Fibroblast of skin of right biceps (primary cell): ENCODE results near the gene MGAM2.

ENCODE experiments used
- DNase-seq: peaks from one replicate; pipeline ENCODE4 v3.0.0-alpha.2; 2013

Gene MGAM2

DNA sequence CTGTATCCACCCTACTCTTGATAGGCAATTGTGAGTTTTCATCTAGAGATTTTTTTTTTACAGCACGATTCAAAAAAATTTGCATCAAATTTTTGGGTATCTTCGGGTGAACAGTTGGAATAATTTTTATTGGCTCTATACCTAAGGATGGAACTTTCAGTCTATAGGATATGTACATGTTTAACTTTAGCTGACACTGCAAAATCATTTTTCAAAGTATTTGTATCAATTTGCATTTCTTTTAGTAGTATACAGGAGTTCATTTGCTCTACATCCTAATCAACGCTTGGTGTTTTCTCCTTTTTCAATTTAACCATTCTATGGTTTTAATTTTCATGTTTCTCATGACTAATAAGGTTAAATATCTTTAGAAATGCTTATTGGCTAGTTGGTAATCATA lies 11.7 kb downstream of the MGAM2 start:
- no peak for DNase-seq

GRCh38 chr7:142125256-142125955 lies 13.9 kb downstream of the MGAM2 start:
- no peak for DNase-seq

DNA sequence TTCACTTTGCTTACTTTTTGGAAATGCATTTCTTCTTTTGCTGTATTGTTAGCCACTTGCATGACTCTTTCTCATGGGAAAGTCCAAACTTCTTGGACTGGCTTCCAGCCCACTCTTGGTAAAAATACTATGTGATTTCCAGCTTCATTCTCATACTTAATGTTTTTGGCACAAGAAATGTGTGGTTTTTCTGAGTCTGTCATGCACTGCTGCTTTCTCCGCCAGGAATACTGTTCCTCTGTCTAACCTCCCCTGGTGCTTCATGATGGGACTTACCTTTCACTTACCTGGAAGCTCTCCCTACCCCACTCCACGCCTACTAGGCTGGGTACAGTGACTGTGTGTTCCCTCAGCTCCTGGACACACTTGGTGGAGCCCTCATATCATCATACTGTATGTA lies 18.7 kb downstream of the MGAM2 start:
- DNase-seq = no peak

DNA sequence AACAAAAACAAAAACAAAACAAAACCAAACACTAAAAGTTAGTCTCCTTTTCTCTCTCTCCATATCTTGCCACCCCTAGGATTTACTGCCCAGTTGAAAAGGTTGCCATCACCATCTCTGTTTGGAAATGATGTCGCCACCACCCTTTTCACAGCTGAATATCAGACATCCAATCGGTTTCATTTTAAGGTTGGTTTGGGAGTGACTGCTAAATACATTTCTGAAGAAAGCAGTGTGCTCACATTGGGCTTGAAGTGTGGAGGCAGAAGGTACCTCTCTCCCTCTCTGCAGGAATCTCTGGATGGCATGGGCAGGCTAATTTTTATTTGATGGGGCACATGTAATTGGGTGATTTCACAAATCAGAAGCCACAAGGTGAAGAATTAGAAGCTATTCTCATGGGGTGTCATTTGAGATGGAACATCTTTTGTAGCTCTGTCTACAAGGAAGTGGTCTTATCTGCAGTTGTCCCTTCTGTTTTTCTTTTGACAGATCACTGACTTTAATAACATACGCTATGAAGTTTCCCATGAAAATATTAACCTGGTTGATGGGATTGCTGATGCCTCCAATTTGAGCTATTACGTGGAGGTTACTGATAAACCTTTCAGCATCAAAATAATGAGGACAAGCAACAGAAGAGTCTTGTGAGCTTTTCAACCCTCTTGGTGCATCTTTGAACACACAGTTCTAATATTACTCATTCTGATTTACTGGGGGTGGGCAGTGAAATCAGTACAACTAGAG lies 20.1 kb downstream of the MGAM2 start:
- no peak for DNase-seq

DNA sequence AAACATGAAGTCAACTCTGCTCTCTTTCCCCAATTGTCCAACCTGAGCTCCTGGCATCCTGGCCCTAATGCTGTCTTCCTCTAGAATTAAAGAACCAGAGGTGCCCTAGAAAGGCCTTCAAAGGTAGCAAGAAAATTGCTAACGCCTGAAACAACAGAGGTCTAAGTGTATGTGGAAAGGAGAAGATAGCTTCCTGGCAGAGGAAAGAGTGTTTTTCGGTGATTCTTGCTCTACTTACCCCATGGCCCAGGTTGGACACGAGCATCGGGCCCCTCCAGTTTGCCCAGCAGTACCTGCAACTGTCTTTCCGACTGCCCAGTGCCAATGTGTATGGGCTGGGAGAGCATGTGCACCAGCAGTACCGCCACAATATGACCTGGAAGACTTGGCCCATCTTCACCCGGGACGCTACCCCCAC lies 22.2 kb downstream of the MGAM2 start:
- no peak for DNase-seq

- DNase-seq = no peak
These were observed 23.4 kb downstream of the MGAM2 start for GRCh38 chr7:142134909-142135308.

DNA sequence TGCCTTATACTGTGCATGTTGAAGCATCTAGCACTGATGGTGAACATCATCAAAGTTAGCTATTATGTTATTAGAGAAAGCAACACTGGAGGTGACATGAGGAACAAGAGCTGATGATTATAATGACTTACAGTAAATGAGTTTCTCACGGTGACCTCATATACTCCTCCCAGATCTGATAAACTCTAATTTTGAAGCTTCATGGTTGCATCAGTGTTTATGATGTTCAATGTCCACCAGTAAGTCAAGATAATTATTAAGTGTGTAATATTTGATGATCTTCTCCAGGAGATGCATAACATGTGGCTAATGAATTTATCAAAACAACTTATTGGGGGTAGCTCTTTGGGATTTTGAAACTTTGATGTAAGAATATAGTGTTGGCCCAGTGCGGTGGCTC lies 27.5 kb downstream of the MGAM2 start:
- DNase-seq = no peak

GRCh38 chr7:142139597-142140400 lies 28.3 kb downstream of the MGAM2 start:
- no peak for DNase-seq

GRCh38 chr7:142140401-142140959 lies 29.0 kb downstream of the MGAM2 start:
- DNase-seq = no peak

DNA sequence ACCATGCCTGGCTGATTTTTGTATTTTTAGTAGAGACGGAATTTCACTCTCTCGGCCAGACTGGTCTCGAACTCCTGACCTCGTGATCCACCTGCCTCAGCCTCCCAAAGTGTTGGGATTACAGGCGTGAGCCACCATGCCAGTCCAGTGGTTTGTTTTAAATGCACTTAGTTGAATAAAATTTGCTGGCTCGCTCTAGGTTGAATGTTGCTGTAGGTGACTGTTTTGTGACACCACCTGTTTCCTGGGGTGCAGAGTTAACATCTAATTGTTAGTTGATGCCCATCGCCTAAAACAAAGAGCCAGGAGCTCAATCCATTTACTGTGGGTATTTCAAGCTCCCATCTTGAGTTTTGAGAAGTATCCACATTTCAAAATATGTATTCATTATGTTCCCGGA lies 31.2 kb downstream of the MGAM2 start:
- no peak for DNase-seq

DNA sequence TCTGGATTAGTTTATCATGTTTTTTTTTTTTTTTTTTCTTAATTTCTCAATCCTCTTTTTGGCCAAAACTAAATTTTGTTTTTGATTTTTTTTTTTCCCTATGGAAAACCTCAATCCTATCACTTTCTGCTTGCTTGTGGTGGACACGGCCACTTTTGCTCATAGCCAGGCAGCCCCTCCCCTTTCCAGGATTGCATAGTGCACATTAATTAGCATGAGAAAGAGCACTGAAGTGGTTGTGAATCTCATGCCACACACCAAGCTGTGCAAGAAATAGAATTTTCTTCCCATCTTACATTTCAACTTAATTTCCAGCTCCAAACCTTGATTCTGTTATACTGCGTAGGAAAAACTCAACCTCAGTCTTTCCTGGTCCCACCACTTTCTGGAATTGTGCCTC lies 34.6 kb downstream of the MGAM2 start:
- no peak for DNase-seq

DNA sequence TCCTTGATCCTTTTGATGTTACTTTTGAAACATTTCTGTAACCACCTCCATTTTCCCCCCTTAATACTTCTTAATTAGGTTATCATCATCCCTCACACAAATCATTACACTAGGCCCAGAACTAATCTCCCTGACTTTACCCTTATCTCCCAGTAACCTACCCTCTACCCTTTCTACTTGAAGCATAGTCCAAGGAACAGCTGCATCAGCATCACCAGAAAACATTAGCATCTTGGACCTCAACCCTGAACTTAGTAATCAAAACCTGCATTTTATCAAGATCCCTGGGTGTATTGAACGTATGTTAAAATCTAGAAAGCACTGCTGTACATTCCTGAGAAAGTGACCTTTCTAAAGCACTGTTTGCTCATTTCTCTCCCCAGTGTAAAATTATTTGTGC lies 38.8 kb downstream of the MGAM2 start:
- DNase-seq = no peak

- no peak for DNase-seq
These were observed 39.4 kb downstream of the MGAM2 start for GRCh38 chr7:142150869-142151268.

DNA sequence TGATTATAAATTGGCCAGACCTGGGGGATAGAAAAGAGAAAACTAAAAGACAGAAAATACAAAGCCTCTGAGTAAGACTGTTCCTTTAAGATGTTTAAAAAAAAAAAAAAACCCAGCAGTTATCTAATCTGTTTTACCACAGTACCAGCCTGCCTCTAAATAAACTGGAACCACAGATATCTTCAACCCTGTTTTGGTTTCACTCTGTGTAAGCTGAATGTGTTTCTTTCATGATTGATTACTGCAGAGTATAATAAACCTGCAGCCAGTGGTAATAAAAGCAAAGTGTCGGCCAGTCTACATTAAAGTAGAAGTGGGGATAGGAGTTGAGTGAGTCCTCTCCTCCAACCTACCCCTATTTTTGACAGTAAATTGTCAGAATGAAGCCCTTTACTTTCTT lies 40.6 kb downstream of the MGAM2 start:
- DNase-seq = no peak

- DNase-seq = no peak
These were observed 41.9 kb downstream of the MGAM2 start for GRCh38 chr7:142153400-142153799.

DNA sequence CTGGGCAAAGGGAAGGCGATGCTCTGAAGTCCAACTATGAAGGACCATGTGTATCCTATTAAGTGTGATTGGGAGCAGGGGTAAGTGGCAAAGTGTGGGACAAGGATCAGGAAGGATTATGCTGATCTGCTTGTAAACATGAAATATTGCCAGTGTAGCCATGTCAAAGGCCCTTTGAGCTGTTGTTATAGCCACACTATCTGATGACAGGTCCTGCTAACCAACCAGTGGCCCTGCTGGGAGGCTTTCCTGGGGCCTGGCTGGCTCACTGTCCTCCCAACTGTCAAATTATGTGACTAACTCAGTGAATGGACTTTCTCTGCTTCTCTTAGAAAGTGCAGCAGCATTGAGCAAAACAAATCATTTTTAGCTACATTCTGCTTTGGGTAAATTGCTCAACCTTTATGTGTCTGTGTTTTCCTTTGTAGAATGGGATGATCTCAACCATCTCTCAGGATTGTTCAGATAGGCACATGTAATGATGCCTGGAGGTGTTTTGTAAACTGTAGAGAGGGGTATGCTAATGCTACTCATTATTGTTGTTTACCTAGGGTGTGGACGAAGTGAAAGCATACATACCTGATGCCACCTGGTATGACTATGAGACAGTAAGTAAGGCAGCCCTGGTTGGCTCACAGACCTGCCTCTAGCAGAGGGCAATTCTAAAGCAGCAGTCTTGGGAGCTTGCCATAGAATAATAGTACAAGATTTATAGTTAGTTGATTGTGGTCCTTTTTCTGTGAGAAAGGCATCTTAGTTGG lies 47.4 kb downstream of the MGAM2 start:
- DNase-seq = no peak

GRCh38 chr7:142161921-142162320 lies 50.4 kb downstream of the MGAM2 start:
- DNase-seq = no peak

DNA sequence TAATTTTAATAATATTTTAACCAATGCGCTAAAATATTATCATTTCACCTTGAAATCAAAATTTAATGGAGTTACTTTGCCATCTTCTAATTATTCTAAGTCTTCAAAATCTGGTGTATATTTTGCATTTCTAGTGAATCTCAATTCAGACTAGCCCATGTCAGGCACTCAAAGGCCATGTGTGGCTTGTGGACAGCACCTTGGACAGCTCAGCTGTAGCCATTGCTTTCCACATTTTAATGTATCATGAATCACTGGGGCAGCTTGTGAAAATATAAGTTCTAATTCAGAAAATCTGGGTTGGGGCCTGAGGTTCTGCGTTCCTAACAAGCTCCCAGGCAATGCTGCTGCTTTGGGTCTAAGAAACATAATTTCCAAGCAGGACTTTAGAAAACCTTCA lies 57.2 kb downstream of the MGAM2 start:
- no peak for DNase-seq

DNA sequence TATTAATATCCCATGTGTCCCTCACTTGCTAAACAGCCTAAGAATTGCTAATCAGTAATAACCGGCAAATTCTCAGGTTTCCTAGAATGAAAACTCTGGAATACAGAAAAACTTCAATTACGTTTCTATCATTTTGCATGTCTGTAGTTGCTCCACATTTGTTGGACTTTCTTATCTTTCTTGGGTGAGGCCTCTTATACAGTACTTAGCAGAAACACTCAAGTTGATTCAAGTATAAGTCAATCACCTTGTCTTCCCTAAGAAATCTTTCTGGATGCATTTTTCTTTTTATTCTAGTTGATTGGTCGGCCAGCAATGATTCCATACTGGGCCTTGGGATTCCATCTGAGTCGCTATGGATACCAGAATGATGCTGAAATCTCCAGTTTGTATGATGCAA lies 61.4 kb downstream of the MGAM2 start:
- no peak for DNase-seq

- DNase-seq = no peak
These were observed 62.9 kb downstream of the MGAM2 start for GRCh38 chr7:142174441-142174840.

DNA sequence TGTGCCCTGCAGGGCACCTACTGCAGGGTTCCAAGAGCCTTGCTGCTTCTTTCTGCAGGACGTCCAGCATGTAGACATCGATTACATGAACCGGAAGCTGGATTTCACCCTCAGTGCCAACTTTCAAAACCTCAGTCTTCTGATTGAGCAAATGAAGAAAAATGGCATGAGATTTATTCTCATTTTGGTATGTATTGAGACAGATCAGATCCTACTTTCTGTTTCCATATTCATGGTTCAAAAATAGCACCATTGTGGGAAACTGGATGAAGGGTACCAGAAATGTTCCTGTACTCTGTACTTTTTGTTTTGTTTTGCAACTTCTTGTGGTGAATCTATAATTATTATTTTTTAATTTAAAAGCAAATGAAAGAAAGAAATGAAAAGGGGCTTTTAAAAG lies 64.1 kb downstream of the MGAM2 start:
- no peak for DNase-seq

- DNase-seq = no peak
These were observed 65.4 kb downstream of the MGAM2 start for GRCh38 chr7:142176901-142177300.

DNA sequence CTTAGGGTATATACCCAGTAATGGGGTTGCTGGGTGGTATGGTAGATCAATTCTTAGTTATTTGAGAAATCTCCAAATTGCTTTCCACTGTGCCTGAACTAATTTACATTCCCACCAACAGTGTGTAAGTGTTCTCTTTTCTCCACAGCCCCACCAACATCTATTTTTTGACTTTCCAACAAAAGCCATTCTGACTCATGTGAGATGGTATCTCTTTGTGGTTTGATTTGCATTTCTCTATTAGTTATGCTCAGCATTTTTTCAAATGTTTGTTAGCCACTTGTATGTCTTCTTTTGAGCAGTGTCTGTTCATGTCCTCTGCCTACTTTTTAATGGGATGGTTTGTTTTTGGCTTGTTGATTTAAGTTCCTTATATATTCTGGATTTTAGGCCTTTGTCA lies 66.4 kb downstream of the MGAM2 start:
- no peak for DNase-seq
